Smooth muscle cell (in vitro differentiated cells): Measurements from ENCODE around the gene STARD10. TPM values are rescaled to one million over a fixed set of nuclear protein-coding genes. Genes with fewer than 3 reads are reported as not detected.

Experiments used
- DNase-seq: peaks from one replicate; lab custom pipeline; 2025; ENCODE audit not compliant: unreplicated experiment; lab: John Stamatoyannopoulos, UW
- H2AFZ ChIP-seq: fragments of 200-600 bp; sonication (generic); 2 replicates; pipeline ENCODE4 v1.6.0; 2016; ENCODE audit warnings: antibody characterized with exemption, low read depth, mild to moderate bottlenecking
- H3F3A ChIP-seq: fragments of 200-600 bp; sonication (generic); 2 replicates; pipeline ENCODE4 v1.6.0; 2017; ENCODE audit warnings: antibody characterized with exemption, low read depth
- H3K27ac ChIP-seq: fragments of 200-600 bp; sonication (generic); 2 replicates; pipeline ENCODE4 v1.5.1; 2016; ENCODE audit warnings: low read depth, mild to moderate bottlenecking
- H3K27me3 ChIP-seq: fragments of 200-600 bp; sonication (generic); 2 replicates; pipeline ENCODE4 v1.6.1; 2016; ENCODE audit warnings: low read depth, mild to moderate bottlenecking
- H3K36me3 ChIP-seq: fragments of 200-600 bp; sonication (generic); 2 replicates; pipeline ENCODE4 v1.5.1; 2016; ENCODE audit warnings: low read depth
- H3K4me1 ChIP-seq: fragments of 200-600 bp; sonication (generic); 2 replicates; pipeline ENCODE4 v1.5.1; 2016; ENCODE audit warnings: low read depth
- H3K4me2 ChIP-seq: fragments of 200-600 bp; sonication (generic); 2 replicates; pipeline ENCODE4 v1.6.0; 2016; ENCODE audit warnings: mild to moderate bottlenecking
- H3K4me3 ChIP-seq: fragments of 200-600 bp; sonication (generic); 2 replicates; pipeline ENCODE4 v1.5.1; 2016; ENCODE audit warnings: mild to moderate bottlenecking
- H3K79me2 ChIP-seq: fragments of 200-600 bp; sonication (generic); 2 replicates; pipeline ENCODE4 v1.6.0; 2016; ENCODE audit warnings: low read depth, mild to moderate bottlenecking
- H3K9ac ChIP-seq: fragments of 200-600 bp; sonication (generic); 2 replicates; pipeline ENCODE4 v1.6.0; 2016; ENCODE audit warnings: low read depth
- H3K9me3 ChIP-seq: fragments of 200-600 bp; sonication (generic); replicated peaks from 2 replicates; pipeline ENCODE4 v1.5.1; 2016; ENCODE audit warnings: low read depth
- H4K20me1 ChIP-seq: fragments of 200-600 bp; sonication (generic); 2 replicates; pipeline ENCODE4 v1.6.0; 2016; ENCODE audit warnings: low read depth
- WGBS: methylation state at CpG from one replicate; pipeline ENCODE4 v1.1.7; 2016; ENCODE audit warnings: low lambda C conversion rate; 5-methylcytosine and 5-hydroxymethylcytosine counted together
- polyA plus RNA-seq: library from polyadenylated mRNA; unstranded; fragments of >200 nt; fragmentation: Nextera tagmentation; extraction: Ambion mirVana; gene quantifications from 2 replicates; pipeline ENCODE4 v1.2.1, GENCODE V29; 2016
- total RNA-seq: library from RNA; depleted of rRNA; stranded (reverse); fragments of >200 nt; gene quantifications from 2 replicates; pipeline ENCODE4 v1.2.3, GENCODE V29; 2014
- TF ChIP-seq, protein P1 (sequence below): fragments of 200-600 bp; sonication (generic); IDR thresholded peaks from 2 replicates; pipeline ENCODE4 v1.5.1; 2017; ENCODE audit warnings: borderline replicate concordance, mild to moderate bottlenecking, antibody characterized with exemption; ENCODE audit not compliant: insufficient read depth, poor library complexity, severe bottlenecking

Gene STARD10
- total and polyA plus RNA-seq, 2 experiments from 2014 or later = 87.7 to 130 TPM

DNA sequence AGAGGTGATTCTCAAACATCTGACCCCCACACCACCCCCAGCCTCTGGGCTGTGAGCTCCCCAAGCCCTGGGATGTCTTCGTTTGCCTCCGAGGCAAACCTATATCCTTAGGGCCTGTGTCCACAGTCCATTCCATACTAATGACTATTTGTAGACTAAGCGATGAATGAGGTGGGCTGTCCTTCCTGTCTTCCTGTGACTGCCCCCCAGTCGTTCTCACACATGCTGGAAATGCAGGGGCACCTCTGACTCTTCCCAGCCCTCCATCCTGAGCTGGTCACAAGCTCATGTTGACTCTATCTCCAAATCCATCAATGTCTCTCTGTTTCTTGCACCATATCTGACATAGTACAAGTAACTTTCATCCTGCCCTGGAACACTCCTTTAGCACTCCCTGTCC, 25.1 kb upstream of the STARD10 start:
- 80% methylated on average over 4 of the region's 4 CpGs for WGBS
- DNase-seq = no peak
- no peak overlapping the region for H2AFZ ChIP-seq
- no peak overlapping the region for H3K4me3 ChIP-seq
- no peak overlapping the region for H3K27ac ChIP-seq
- TF ChIP-seq, protein P1, sequence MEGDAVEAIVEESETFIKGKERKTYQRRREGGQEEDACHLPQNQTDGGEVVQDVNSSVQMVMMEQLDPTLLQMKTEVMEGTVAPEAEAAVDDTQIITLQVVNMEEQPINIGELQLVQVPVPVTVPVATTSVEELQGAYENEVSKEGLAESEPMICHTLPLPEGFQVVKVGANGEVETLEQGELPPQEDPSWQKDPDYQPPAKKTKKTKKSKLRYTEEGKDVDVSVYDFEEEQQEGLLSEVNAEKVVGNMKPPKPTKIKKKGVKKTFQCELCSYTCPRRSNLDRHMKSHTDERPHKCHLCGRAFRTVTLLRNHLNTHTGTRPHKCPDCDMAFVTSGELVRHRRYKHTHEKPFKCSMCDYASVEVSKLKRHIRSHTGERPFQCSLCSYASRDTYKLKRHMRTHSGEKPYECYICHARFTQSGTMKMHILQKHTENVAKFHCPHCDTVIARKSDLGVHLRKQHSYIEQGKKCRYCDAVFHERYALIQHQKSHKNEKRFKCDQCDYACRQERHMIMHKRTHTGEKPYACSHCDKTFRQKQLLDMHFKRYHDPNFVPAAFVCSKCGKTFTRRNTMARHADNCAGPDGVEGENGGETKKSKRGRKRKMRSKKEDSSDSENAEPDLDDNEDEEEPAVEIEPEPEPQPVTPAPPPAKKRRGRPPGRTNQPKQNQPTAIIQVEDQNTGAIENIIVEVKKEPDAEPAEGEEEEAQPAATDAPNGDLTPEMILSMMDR = no peak
- H3K9ac ChIP-seq = no peak overlapping the region
- H3K79me2 ChIP-seq = no peaks in the 10 kb centered on the region
- H3K4me2 ChIP-seq = no peak overlapping the region
- no peaks in the 10 kb centered on the region for H3F3A ChIP-seq
- H3K4me1 ChIP-seq = peaks cover 15% of the 10 kb centered on the region
- no peaks in the 10 kb centered on the region for H4K20me1 ChIP-seq
- no peaks in the 10 kb centered on the region for H3K36me3 ChIP-seq
- H3K9me3 ChIP-seq = no peaks in the 10 kb centered on the region
- H3K27me3 ChIP-seq = no peaks in the 10 kb centered on the region

DNA sequence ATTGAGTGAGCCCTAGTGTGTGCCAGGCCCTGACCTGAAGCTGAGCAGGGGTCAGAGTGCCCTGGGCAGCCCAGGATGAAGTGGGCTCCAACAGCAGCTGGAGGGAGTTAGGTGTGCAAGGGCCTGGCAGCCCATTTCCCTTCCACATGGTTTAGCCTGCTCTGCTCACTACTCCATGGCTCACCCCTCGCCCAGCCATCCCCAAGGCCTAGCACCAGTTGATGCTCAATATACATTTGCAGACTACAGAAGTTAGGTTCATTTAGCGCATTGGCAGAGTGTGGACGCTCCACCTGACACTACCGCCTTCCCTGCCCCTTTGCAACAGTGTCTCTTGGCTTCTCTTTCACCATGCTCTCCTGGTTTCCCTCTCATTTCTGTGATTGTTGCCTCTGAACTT, 24.1 kb upstream of the STARD10 start:
- DNase-seq = no peak
- Histone ChIP-seq H3F3A (no peaks in the 10 kb centered on the region), H3K36me3 (no peaks in the 10 kb centered on the region), H2AFZ (no peak overlapping the region), H4K20me1 (no peaks in the 10 kb centered on the region), H3K79me2 (no peaks in the 10 kb centered on the region), H3K27ac (no peak overlapping the region), H3K27me3 (no peaks in the 10 kb centered on the region), H3K9ac (no peak overlapping the region), H3K9me3 (no peaks in the 10 kb centered on the region), H3K4me2 (no peak overlapping the region), H3K4me1 (peaks cover 22% of the 10 kb centered on the region), H3K4me3 (no peak overlapping the region)
- WGBS = 100% methylated on average over 4 of the region's 4 CpGs
- TF ChIP-seq, protein P1 = no peak

DNA sequence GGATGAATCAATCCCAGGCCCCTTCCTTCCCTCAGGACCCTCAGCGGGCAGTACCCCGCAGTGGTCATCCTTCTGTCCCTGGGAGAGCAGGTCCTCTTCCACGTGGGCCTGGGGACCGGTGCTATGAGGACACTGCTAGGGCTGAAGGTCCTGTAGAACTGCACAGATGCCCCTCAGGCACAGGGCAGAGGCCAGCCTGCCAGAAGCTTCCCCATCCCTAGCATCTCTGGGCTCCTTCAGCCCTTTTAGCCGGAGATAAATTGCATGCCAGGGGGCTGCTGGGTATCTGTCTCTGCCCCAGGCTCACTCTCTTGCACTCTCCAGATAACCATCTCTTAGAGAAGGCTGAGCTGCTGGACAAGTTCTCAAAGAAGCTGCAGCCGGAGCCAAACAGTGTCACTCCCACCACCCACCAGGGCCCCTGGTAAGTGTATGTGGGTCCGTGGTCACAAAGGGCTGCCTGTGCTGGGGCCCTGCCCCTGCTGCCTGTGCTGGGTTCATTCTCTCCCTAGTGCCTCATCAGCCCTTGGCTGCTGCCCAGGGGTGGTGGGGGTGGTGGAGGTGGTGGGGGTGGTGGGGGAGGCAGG, 22.6 kb upstream of the STARD10 start:
- H3K27ac ChIP-seq = no peak overlapping the region
- TF ChIP-seq, protein P1 = no peak
- no peaks in the 10 kb centered on the region for H4K20me1 ChIP-seq
- H3K4me1 ChIP-seq = peaks cover 18% of the 10 kb centered on the region
- H3K9me3 ChIP-seq = no peaks in the 10 kb centered on the region
- H3K36me3 ChIP-seq = no peaks in the 10 kb centered on the region
- WGBS = 58% methylated on average over 7 of the region's 7 CpGs
- no peak overlapping the region for H3K4me3 ChIP-seq
- DNase-seq = no peak
- peaks cover 8% of the 10 kb centered on the region for H3K79me2 ChIP-seq
- no peak overlapping the region for H3K9ac ChIP-seq
- H3K27me3 ChIP-seq = no peaks in the 10 kb centered on the region
- no peaks in the 10 kb centered on the region for H3F3A ChIP-seq
- no peak overlapping the region for H2AFZ ChIP-seq
- peak overlapping the region; percentile 38 for H3K4me2 ChIP-seq

DNA sequence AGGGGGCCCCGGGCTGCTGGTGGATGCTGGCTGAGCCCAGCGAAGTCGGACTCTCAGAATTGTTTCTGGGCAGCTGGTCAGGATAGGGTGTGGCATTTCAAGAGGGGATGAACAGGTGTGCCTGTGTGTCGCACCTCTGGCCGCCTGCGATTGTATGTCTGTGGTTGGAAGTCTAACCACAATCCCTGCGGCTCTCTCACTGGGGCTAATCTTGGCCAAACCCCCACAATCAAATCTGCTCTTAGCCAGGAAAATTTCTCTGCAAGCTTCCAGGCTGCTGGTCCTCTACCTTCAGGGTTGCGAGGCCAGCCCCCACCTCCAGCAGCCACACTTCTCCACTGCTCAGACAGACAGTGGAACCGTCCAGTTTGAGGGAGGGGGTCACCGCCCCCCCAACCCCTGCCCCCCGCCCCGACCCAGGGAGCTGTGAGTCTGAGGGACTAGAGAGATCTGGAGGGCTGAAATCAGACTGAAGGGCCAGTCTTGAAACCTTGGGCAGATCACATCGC, 21.3 kb upstream of the STARD10 start:
- TF ChIP-seq, protein P1 = no peak
- 46% methylated on average over 13 of the region's 13 CpGs for WGBS
- H3K4me3 ChIP-seq = peak overlapping the region; percentile 72
- H2AFZ ChIP-seq = peak overlapping the region; percentile 2
- peak overlapping the region; percentile 99 for H3K9ac ChIP-seq
- DNase-seq = no peak
- no peaks in the 10 kb centered on the region for H3K27me3 ChIP-seq
- H3K4me2 ChIP-seq = peak overlapping the region; percentile 99
- H3K27ac ChIP-seq = peak overlapping the region; percentile 99
- H3K79me2 ChIP-seq = peaks cover 8% of the 10 kb centered on the region
- H4K20me1 ChIP-seq = no peaks in the 10 kb centered on the region
- no peaks in the 10 kb centered on the region for H3K36me3 ChIP-seq
- no peaks in the 10 kb centered on the region for H3K9me3 ChIP-seq
- peaks cover 15% of the 10 kb centered on the region for H3K4me1 ChIP-seq
- no peaks in the 10 kb centered on the region for H3F3A ChIP-seq
